ENCODE measurements around the gene IMMP1L.

DNA sequence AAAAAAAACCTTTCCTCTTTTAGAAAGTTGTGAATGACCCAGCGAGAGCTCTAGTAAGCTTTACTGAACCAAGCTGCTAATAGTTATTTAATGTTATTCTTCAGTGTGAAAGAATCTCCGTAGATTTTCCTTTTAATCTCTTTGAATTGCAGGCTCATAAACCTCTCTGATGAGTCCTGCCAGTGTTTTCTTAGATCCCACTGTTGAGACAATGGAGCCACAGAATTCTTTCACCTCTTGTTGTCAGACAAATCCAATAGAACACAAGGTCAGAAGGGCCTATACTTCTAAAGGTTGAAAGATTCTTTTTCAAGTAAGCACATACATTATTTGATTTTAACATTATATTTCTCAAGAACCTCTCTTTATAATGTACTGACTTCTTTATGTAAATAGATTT lies 87.6 kb downstream of the IMMP1L start:
- TF ChIP-seq, protein P1, sequence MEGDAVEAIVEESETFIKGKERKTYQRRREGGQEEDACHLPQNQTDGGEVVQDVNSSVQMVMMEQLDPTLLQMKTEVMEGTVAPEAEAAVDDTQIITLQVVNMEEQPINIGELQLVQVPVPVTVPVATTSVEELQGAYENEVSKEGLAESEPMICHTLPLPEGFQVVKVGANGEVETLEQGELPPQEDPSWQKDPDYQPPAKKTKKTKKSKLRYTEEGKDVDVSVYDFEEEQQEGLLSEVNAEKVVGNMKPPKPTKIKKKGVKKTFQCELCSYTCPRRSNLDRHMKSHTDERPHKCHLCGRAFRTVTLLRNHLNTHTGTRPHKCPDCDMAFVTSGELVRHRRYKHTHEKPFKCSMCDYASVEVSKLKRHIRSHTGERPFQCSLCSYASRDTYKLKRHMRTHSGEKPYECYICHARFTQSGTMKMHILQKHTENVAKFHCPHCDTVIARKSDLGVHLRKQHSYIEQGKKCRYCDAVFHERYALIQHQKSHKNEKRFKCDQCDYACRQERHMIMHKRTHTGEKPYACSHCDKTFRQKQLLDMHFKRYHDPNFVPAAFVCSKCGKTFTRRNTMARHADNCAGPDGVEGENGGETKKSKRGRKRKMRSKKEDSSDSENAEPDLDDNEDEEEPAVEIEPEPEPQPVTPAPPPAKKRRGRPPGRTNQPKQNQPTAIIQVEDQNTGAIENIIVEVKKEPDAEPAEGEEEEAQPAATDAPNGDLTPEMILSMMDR (IDR thresholded peaks at IDR 0.05), result no peak
- no peak for TF ChIP-seq POLR2A (IDR thresholded peaks at IDR 0.05)
